ENCODE measurements around the gene SCAMP4.
"Not testable (repeated sequence)": the region's sequence is repeated elsewhere in the genome, so short reads cannot be mapped to it uniquely, and the experiment has no call there.

Gene SCAMP4

DNA sequence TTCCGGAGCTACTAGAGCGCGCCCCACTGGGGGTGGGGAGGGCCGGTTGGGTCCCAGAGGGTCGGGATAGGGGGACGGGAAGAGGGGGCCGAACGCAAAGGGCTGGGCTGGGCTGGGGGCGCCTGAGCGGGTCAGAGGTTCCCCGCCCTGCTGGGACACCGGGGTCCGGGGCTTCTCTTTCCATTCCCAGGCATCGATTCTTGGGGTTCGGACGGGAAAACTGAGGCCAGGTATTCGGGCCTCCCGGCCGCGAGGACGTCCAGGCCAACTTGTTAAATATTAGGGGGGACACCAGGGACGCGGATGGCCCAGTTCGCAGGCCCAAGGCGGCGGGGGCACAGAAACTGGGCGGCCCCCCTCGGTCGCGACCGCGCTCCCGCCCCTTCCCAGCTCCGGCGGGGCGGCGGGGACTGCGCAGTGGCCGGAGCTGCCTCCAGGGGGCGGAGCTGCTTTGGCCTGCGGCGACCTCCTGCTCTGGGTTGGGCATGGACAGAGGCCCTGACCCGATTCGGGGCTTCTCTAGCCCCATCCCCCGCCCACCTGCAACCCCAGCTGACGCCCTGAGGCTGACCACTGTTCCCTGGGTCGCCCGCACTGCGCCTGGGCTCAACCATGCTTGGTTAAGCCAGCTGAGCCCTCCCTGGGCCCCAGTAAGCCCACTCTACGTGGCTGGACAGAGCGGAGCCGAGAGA, 40.6 kb upstream of the SCAMP4 start:
- peak overlapping the region; percentile 80 to 99 (median 94) for H3K27ac ChIP-seq
- peak overlapping the region; percentile 51 to 88 (median 72) for H3K4me3 ChIP-seq

DNA sequence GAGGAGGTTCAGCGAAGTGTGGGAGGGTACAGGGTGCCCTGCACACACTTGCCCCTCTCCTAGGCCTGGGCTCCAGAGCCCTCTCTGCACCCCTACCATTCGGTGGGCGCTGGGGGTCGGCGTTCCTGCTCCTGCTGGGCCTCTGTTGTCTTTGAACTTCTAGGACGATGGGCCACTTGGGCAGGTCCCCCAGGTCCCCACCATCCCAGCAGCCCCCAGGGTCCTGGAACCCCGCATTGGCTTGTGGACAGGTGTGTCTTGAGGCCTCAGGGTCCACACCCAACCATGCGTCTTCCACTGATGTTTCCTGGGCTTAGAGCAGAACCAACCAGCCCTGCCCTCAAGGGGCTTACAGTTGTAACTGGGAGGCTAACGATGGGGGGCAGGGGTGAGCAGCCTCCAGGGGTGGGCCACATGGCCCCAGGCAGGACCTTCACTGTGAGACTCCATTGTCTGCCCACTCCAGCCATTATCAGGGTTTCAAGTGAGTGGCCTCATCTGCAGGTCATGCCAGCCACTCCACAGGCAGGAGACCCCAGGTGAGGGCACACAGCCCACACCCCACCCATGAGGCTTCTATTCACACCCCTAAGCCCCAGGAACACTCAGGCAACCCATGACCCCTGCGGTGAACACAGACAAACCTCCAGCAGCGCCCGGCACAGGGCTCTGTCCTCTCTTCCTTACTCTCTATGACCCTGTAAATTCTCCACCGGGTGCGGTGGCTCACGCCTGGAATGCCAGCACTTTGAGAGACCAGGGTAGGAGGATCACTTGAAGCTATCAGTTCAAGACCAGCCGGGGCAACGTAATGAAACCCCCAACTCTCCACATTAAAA, 39.8 kb upstream of the SCAMP4 start:
- peak overlapping the region in 20 of 21 experiments; percentile 80 to 99 (median 94) for H3K27ac ChIP-seq
- H3K4me3 ChIP-seq: peak overlapping the region in 4 of 7 experiments; percentile 63 to 80 (median 76)

DNA sequence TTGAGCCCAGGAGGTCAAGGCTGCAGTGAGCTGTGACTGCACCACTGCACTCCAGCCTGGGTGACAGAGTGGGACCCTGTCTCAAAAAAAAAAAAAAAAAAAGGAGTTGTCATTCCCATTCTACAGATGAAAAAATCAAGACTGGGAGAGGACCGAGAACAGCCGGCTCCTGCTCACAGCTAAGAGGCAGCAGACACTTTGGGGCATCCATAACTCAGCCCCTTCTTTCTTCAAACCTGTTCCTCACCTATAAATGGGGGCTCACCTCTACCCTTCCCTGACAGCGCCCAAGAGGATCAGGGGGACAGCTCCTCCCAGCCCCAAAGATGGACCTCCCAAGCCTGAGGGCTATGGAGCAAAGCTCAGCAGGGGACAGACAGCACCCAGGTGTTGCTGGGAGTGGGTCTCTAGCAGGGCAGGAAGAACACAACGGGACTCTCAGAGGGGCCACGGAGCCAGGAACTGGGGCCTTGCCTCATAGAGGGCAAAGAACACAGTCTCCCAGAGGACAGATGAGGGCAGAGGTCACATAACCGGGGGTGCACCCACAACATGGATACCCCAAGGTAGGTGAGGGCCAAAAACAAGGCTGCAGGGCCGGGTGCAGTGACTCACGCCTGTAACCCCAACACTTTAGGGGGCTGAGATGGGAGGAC, 38.4 kb upstream of the SCAMP4 start:
- H3K27ac ChIP-seq: no peak overlapping the region
- H3K4me3 ChIP-seq: no peak overlapping the region

DNA sequence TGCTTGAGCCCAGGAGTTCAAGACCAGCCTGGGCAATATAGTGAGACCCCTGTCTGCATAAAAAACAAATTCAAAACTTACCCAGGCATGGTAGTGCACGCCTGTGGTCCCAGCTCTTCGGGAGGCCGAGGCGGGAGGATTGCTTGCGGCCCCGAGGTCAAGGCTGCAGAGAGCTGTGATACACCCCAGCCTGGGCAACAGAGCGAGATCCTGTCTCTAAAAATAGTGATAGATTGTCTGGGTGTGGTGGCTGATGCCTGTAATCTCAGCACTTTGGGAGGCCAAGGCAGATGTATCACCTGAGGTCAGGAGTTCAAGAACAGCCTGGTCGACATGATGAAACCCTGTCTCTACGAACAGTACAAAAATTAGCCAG, 37.9 kb upstream of the SCAMP4 start:
- no peak overlapping the region for H3K4me3 ChIP-seq
- no peak overlapping the region for H3K27ac ChIP-seq

DNA sequence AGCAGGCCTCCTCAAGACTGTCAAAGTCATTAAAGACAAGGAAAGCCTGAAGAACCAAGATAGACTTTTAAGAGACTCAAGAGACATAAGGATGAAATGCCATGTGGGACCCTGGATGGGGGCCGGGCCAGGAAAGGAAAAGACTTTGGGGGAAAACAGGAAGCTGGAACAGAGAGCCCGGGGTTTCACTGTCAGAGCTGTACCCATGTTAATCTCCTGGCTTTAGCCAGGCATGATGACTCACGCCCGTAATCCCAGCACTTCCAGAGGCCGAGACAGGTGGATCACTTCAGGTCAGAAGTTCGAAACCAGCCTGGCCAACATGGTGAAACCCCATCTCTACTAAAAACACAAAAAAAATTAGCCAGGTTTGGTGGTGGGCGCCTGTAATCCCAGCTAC, 36.2 kb upstream of the SCAMP4 start:
- Histone ChIP-seq H3K4me3 (no peak overlapping the region), H3K27ac (no peak overlapping the region)

DNA sequence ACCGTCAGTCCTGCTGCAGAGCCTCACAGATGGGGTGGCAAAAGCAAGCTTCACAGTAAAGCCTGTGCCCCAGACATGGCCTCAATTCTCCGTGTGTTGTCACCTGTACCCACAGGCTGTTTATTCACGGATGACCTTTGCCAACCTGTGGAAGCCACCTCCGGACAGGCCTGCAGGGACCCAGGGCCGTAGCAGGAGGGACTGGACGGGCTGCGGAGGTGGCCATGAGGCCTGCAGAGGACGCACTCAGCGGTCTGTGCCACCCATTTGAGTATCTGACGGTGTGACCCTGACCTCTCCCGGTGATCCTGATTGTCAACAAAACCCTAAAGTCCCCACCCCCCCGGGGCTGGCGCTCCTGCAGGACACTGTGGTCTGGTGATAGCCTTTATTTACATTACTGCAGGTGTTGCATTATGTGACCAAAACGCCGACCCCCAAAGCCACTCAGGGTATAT, 34.0 kb upstream of the SCAMP4 start:
- Histone ChIP-seq H3K4me3 (no peak overlapping the region), H3K27ac (no peak overlapping the region)

DNA sequence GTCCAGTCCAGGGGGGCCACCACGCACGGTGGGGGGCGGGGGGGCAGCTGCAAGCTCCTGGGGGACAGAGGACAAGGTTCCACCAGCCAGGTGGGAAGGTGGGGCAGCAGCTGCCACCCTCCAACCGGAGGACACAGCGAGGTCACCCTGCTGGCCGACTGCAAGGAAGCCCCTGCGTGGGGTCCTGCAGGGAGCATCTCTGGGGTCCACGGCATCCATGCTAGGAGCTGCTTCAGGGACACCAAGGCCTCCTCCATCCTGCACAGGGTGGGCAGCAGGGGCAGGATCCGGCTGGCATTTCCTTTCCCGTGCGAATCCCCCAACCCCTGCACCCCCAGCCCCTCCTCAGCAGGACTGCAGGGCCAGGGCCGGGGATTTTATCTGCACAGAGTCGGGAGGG, 33.6 kb upstream of the SCAMP4 start:
- Histone ChIP-seq H3K27ac (no peak overlapping the region), H3K4me3 (no peak overlapping the region)

DNA sequence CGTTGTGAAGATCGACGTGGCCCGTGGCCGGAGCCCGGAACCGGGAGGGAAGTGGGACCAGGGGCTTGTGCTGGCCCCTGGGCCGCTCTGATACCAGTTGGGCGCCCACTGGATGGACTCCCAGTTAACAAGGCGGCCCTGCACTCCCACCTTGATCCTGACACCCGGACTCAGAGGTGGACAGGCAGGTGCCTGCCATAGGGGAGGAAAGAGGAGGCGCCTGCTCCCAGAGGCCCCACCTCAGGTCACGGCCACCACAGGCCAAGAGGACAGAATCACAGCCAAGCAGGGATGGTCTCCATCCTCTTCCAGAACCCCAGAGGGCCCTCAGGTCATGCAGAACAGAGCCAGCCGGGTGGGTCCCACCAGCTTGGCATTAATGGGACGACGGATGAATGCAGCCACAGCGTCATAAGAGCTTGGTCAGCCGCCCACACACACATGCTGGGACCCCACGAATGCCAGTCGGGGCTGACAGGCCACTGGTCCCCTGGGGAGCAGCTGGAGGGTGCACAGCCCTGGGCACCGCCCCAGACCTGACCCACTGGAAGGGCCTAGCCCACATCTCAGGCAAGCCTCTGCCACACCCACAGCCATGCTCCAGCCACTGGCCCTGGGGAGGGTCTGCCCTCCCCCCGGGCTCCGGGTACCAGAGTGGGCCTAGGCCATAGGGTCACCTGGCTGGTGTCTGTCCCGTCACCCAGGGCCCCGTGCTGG, 32.2 kb upstream of the SCAMP4 start:
- peak overlapping the region in 14 of 21 experiments; percentile 31 to 97 (median 69) for H3K27ac ChIP-seq
- peak overlapping the region in 3 of 7 experiments; percentile 5 to 85 (median 21) for H3K4me3 ChIP-seq

DNA sequence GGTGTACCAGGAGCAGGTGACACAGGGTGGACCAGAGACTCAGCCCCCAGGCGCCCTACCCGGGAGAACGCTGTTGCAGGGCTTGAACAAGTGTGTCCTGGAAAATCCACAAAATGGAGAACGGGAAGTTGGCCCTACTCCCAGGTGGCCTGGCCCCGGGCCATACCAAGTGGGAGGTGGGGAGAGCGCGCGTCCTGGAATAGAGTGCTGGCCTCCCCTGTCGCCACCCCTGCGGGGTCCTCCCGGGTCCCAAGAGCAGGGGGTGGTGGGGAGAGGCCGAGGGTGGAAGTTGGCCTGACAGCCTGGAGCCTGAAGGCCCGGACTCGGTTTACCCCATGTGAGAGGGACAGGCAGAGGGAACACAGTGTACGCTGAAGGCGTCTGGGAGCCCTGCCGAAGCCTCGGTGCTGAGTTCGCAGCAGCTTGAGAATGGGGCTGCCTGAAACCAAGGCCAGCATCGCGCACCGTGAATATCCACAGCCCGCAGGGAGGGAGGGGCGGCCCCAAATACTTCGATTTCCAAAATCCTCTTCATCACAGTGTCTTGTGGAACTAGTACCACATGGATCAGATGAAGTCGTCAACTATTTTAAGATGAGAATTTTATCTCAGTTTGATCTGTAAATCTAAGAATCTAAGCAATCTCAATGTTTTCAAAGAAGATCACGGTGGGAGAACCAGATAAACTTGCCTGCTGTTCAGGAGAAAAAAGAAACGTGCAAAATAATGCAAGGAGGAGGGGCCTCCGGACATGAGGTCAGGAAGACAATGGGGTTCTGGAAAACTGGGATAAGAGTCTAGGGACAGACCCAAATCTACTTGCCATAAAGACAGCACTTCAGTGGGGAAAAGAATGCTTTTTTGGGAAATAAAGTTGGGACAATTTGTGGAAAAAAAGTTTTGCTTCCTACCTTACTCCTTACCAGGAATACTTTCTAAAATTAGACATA, 31.4 kb upstream of the SCAMP4 start:
- H3K4me3 ChIP-seq: peak overlapping the region in 4 of 7 experiments; percentile 5 to 86 (median 53)
- peak overlapping the region in 16 of 21 experiments; percentile 46 to 99 (median 70) for H3K27ac ChIP-seq

DNA sequence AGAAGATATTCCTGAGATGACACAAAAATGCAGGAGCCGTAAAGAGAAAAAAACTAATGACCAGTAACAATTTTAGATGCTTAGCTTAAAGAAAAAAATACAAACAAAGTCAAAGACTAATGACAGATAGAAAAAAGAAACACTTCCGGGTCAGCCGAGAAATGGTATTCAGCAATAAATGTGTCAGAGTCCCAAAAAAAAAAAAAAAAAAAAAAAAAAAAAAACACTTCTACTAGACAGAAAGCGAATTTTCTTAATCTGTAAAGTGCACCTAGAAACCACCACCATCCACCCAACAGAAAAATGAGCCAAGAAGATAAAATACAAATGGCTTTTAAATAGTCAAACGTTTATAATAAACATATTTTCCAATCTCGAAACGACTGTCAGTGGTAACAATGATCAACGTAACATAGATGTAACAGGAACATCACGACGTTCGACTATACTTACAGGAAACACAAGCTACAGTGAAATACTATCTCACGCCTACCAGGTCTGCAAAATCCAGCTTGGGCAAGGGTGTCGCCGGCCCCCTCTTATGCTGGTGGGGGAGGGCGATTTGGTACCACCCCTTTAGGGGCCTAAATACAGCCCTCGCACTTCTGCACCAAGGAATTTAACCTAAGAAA, 30.5 kb upstream of the SCAMP4 start:
- Histone ChIP-seq H3K27ac (peak overlapping the region in 18 of 21 experiments; percentile 83 to 99 (median 96)), H3K4me3 (peak overlapping the region; percentile 58 to 96 (median 86))

DNA sequence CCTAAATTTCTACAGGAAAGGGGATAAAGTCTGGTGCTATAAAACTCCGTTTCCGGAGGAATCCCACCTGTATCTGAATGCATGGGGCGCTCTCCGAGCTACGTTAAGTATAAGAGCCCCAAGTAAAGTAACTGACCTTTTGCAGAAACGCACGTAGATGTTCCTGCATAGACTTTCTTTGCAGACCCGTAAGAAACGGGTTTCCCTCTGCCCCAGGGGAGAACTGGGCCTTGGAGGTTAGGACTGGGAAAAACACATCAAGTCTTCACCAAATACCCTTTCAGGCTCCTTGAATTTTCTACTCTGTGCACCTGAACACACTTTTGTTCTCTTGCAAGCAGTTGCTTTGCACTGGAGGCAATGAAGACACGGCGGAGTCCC, 29.9 kb upstream of the SCAMP4 start:
- H3K4me3 ChIP-seq: peak overlapping the region; percentile 58 to 96 (median 86)
- peak overlapping the region in 20 of 21 experiments; percentile 83 to 99 (median 96) for H3K27ac ChIP-seq

DNA sequence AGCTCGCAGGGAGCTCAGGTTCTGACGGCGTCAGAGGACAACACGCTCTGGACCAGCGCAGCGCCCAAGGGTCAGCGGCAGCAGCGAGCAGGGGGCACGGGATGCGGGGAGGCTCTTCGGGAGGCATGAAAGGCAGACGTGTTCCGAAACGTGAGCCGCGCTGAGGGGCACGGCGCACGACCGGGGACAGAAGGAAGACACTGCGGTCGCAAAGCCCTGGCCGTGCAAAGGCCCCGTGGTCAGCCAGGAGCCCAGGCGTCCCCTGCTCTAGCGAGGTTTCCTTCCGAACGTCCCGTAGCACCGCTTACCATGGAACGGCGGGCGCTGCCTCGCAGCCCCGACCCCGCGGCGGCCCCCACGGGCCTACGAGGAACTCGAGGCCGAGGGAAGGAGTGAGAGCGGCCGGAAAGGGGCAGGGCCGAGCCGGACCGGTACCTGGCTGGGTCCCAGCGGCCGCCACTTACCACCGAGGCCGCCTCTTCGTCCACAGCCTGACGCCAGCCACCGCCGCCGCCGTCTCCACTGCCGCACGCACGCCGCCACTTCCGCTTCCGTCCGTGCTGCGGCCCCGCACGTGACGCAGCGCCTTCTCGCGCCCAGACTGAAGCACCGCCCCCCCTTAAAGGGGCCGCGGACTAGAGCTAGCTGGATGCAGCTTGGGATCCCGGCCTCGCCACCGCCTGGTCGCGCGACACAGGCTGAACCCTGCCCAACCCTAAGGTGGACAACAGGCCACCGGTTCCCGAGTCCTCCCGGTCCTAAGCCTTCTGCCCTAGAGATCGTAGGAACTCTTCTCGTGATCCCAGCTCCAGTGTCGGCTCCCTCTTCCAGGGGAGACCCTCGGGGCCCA, 29.3 kb upstream of the SCAMP4 start:
- peak overlapping the region; percentile 58 to 96 (median 86) for H3K4me3 ChIP-seq
- H3K27ac ChIP-seq: peak overlapping the region; percentile 52 to 99 (median 96)

DNA sequence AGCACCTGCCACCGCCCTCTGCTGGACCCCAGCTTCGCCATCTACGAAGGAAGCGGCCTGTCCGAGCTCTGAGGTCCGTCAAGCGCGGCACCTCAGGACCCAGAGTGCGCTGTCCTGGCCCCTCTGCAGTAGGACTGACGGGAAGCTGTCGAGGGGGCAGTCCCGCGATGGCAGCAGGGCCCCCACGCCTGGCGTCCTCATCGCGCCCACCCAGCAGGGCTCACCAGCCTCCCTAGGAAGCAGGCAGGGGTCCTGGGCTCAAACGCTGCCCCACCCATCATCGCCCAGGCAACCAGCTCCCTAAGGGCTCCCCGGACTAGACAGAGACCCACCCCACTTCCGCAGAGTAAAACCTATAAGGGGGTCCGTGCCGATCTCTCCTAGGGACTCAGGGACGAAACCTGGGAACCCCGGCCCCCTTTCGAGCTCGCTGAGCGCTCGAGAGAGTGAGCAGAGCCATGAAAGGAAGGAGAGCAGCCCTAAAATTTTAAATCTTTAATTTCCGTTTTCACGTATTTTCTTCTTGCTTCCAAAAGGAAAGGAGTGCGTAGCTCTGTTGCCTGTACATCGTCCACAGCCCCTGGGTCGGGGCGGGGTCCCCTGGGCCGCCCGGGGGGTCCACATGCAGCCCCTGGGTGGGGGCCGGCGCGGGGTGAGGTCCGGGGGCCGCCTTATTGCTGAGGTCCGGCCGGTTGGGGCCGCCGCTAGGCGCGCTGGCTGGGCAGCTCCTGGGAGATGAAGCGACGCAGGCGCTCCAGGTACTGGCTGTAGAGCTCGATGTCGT, 28.5 kb upstream of the SCAMP4 start:
- Histone ChIP-seq H3K4me3 (peak overlapping the region; percentile 58 to 96 (median 86)), H3K27ac (peak overlapping the region in 20 of 21 experiments; percentile 56 to 99 (median 96))

DNA sequence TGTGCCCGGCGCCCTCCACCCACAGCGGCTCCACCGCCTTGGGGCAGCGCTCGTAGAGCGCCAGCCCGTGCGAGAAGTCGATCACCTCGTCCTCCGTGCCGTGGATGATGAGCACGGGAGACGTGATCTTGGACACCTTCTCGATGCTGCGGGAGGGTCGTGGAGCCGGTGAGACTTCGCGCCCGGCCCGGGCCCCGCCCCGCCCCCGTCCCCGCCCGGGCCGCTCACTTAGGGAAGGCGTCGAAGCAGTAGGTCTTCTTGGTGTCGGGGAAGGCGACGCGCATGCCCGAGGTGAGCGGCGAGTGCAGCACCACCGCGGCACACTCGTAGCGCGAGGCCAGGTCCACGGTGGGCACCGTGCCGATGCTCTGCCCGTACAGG, 27.9 kb upstream of the SCAMP4 start:
- Histone ChIP-seq H3K4me3 (peak overlapping the region in 2 of 7 experiments; percentile 58 to 95), H3K27ac (peak overlapping the region in 3 of 21 experiments; percentile 90 to 97 (median 96))

DNA sequence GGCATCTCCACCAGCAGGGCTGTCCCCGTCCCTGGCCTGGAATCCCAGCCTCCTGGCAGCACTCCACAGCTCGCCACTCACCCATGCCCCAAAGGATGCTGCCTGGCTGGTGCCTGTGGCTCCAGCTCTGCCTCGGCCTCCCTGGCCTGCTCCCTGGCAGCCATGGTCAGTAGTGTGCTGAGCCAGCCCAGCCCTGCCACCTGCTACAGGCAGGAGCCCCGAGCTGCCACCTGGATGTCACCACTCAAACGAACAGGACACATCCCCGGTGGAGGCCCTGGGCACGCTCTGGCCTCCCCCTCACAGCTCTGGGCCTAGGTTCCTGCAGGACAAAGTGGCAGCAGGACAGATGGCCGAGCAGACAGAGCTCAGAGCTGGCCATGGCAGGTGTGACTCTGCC, 26.6 kb upstream of the SCAMP4 start:
- not testable (repeated sequence) for H3K4me3 ChIP-seq

DNA sequence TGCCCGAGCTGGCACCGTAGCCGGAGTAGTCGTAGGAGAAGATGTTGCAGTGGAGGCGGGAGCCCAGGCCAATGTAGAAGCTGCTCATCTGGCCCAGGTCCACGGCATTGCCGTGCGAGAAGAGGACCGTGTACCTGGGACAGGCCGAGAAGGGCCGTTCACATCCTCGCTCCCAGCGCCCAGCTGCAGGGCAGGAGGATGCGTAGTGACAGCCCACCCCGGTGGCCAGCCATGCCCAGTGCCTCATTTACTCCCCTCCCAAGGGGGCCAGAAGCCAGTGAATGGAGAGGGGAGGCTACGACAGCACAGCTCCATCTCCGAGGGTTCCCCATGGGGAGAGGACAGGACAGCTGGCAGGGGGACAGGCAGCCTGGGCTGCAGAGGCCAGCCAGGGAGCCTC, 25.2 kb upstream of the SCAMP4 start:
- H3K27ac ChIP-seq: peak overlapping the region in 1 of 21 experiments; percentile 53
- not testable (repeated sequence) for H3K4me3 ChIP-seq

More for the DNA sequence above, 26.6 kb upstream of the SCAMP4 start:
- H3K27ac ChIP-seq: not testable (repeated sequence)
